H54 (cell line): ENCODE measurements around the gene EFNA3.

Experiments used
- DNase-seq: peaks from one replicate; pipeline ENCODE4 v3.0.0; 2011; ENCODE audit warnings: low spot score, mixed read lengths; ENCODE audit not compliant: insufficient read length
- FAIRE-seq: peaks from 3 replicates; lab custom pipeline; 2011; peaks lifted over from hg19 to GRCh38; lab: Jason Lieb, UNC
- POLR2A ChIP-seq: IDR thresholded peaks from 2 replicates; pipeline ENCODE4 v1.6.1; 2011; ENCODE audit warnings: low read depth, mild to moderate bottlenecking, low read length

Gene EFNA3

GRCh38 chr1:155040358-155041093, 38.1 kb upstream of the EFNA3 start:
- FAIRE-seq (no peak), DNase-seq (no peak)
- no peak for TF ChIP-seq POLR2A

GRCh38 chr1:155042789-155043188, 35.8 kb upstream of the EFNA3 start:
- TF ChIP-seq POLR2A, result no peak
- DNase-seq (no peak), FAIRE-seq (no peak)

GRCh38 chr1:155043301-155043702, 35.3 kb upstream of the EFNA3 start:
- TF ChIP-seq POLR2A, result no peak
- DNase-seq (no peak), FAIRE-seq (no peak)

- DNase-seq (no peak), FAIRE-seq (no peak)
- no peak for TF ChIP-seq POLR2A
Measured at GRCh38 chr1:155043793-155044192, 34.8 kb upstream of the EFNA3 start.

- FAIRE-seq (no peak), DNase-seq (no peak)
Measured at GRCh38 chr1:155044365-155044764, 34.3 kb upstream of the EFNA3 start.

GRCh38 chr1:155044812-155045657, 33.6 kb upstream of the EFNA3 start:
- no peak for TF ChIP-seq POLR2A
- FAIRE-seq (no peak), DNase-seq (peak; percentile 90)

More at GRCh38 chr1:155044365-155044764, 34.3 kb upstream of the EFNA3 start:
- no peak for TF ChIP-seq POLR2A

- TF ChIP-seq POLR2A, result no peak
- DNase-seq (no peak), FAIRE-seq (no peak)
Measured at GRCh38 chr1:155048449-155049334, 29.9 kb upstream of the EFNA3 start.

GRCh38 chr1:155049651-155050559, 28.7 kb upstream of the EFNA3 start:
- no peak for FAIRE-seq
- peak; percentile 67 for DNase-seq
- TF ChIP-seq POLR2A, result no peak

- FAIRE-seq, result no peak
- TF ChIP-seq POLR2A, result peak; percentile 81
- peak; percentile 94 for DNase-seq
Measured at GRCh38 chr1:155050560-155051341, 27.9 kb upstream of the EFNA3 start, which contains the start of gene ADAM15. TSS of gene ADAM15 (plus strand) at chr1:155051316. CDS start at chr1:155051387, 71 bp downstream.

- FAIRE-seq (no peak), DNase-seq (no peak)
- TF ChIP-seq POLR2A, result no peak
Measured at GRCh38 chr1:155051342-155051776, 27.3 kb upstream of the EFNA3 start.

- DNase-seq (peak; percentile 71), FAIRE-seq (no peak)
- no peak for TF ChIP-seq POLR2A
Measured at GRCh38 chr1:155051777-155052398, 26.7 kb upstream of the EFNA3 start.
